ENCODE measurements around the gene FBRSL1. TPM values are rescaled to one million over a fixed set of nuclear protein-coding genes. Genes with fewer than 3 reads are reported as not detected.

The FBRSL1 gene
- polyA plus RNA-seq, 3 donors, result 80.6 to 90.2 (median 82.2) TPM

- no peak for DNase-seq
These were observed 6.7 kb upstream of the FBRSL1 start for GRCh38 chr12:132483208-132483607.

- no peak for DNase-seq
These were observed 6.3 kb upstream of the FBRSL1 start for GRCh38 chr12:132483612-132484011.

- DNase-seq, result no peak
These were observed 5.6 kb upstream of the FBRSL1 start for GRCh38 chr12:132484183-132484890.

GRCh38 chr12:132484891-132485441, 5.0 kb upstream of the FBRSL1 start:
- no peak for DNase-seq

- DNase-seq, result no peak
These were observed 4.3 kb upstream of the FBRSL1 start for GRCh38 chr12:132485619-132486018.

GRCh38 chr12:132486168-132486567, 3.8 kb upstream of the FBRSL1 start:
- DNase-seq, result no peak

- DNase-seq, result no peak
These were observed 3.4 kb upstream of the FBRSL1 start for GRCh38 chr12:132486576-132486975.

- DNase-seq, result no peak
These were observed 2.6 kb upstream of the FBRSL1 start for GRCh38 chr12:132487311-132487741.

- DNase-seq, result no peak
These were observed 1.5 kb upstream of the FBRSL1 start for GRCh38 chr12:132488127-132489077.

GRCh38 chr12:132489078-132489601, 811 bp upstream of the FBRSL1 start:
- DNase-seq, result no peak

GRCh38 chr12:132490422-132491137, 629 bp downstream of the FBRSL1 start:
- no peak for DNase-seq

- no peak for DNase-seq
These were observed 1.2 kb downstream of the FBRSL1 start for GRCh38 chr12:132491138-132491663.

GRCh38 chr12:132491761-132492378, 1.9 kb downstream of the FBRSL1 start:
- DNase-seq, result no peak

- DNase-seq, result no peak
These were observed 2.6 kb downstream of the FBRSL1 start for GRCh38 chr12:132492522-132492921.

- no peak for DNase-seq
These were observed 3.0 kb downstream of the FBRSL1 start for GRCh38 chr12:132492951-132493350.

GRCh38 chr12:132493482-132494178, 3.7 kb downstream of the FBRSL1 start:
- no peak for DNase-seq

- DNase-seq, result no peak
These were observed 4.6 kb downstream of the FBRSL1 start for GRCh38 chr12:132494294-132495164.

- no peak for DNase-seq
These were observed 5.2 kb downstream of the FBRSL1 start for GRCh38 chr12:132495165-132495544.

GRCh38 chr12:132495629-132496357, 5.8 kb downstream of the FBRSL1 start:
- no peak for DNase-seq
